SK-N-MC (cell line): ENCODE measurements around the gene SGMS2.

ENCODE experiments used
- DNase-seq: peaks from one replicate; pipeline ENCODE4 v3.0.0-alpha.2; 2011; ENCODE audit warnings: low read depth, low spot score
- H3K27ac ChIP-seq: fragments of 200-600 bp; sonication (generic); 2 replicates; pipeline ENCODE4 v1.5.1; 2016; ENCODE audit warnings: mixed run types
- H3K36me3 ChIP-seq: fragments of 200-600 bp; sonication (generic); 2 replicates; pipeline ENCODE4 v1.6.1; 2017; ENCODE audit warnings: antibody characterized with exemption, low read length, mixed read lengths; ENCODE audit not compliant: insufficient read depth
- H3K4me3 ChIP-seq: fragments of 200-600 bp; sonication (generic); 2 replicates; pipeline ENCODE4 v1.5.1; 2016
- H3K9ac ChIP-seq: fragments of 200-600 bp; sonication (generic); 2 replicates; pipeline ENCODE4 v1.8.0; 2017; ENCODE audit warnings: mixed run types, mixed read lengths; ENCODE audit not compliant: insufficient read length
- H3K9me3 ChIP-seq: fragments of 200-600 bp; sonication (generic); 2 replicates; pipeline ENCODE4 v1.6.1; 2017; ENCODE audit warnings: low read depth, mild to moderate bottlenecking, antibody characterized with exemption, low read length, moderate library complexity, mixed read lengths
- EZH2 ChIP-seq: fragments of 200-600 bp; sonication (generic); IDR thresholded peaks from one replicate; pipeline ENCODE4 v1.6.1; 2017; ENCODE audit warnings: antibody characterized with exemption
- FOXP2 ChIP-seq: optimal IDR thresholded peaks from 2 replicates; pipeline ENCODE3; 2011; ENCODE audit warnings: mild to moderate bottlenecking, moderate library complexity; ENCODE audit not compliant: insufficient read depth; ENCODE audit errors: extremely low read length, control extremely low read depth
- POLR2AphosphoS5 ChIP-seq: IDR thresholded peaks from 2 replicates; pipeline ENCODE4 v1.6.1; 2012; ENCODE audit warnings: mild to moderate bottlenecking, low read depth, low read length, borderline replicate concordance

SGMS2 gene

GRCh38 chr4:107893171-107894137, 68.7 kb downstream of the SGMS2 start:
- Histone ChIP-seq H3K9ac (no peak overlapping the region), H3K27ac (no peak overlapping the region), H3K36me3 (no peaks in the 10 kb centered on the region), H3K9me3 (no peaks in the 10 kb centered on the region), H3K4me3 (no peak overlapping the region)
- no peak for DNase-seq
- TF ChIP-seq FOXP2 (no peak), POLR2AphosphoS5 (no peak), EZH2 (no peak)

- no peak overlapping the region for H3K4me3 ChIP-seq
- H3K9ac ChIP-seq = no peak overlapping the region
- no peaks in the 10 kb centered on the region for H3K36me3 ChIP-seq
- no peaks in the 10 kb centered on the region for H3K9me3 ChIP-seq
- no peak overlapping the region for H3K27ac ChIP-seq
- DNase-seq = no peak
- TF ChIP-seq POLR2AphosphoS5 (no peak), EZH2 (no peak), FOXP2 (no peak)
These were observed 69.4 kb downstream of the SGMS2 start for GRCh38 chr4:107894138-107894603.

- no peaks in the 10 kb centered on the region for H3K36me3 ChIP-seq
- H3K4me3 ChIP-seq = no peak overlapping the region
- H3K9ac ChIP-seq = no peak overlapping the region
- no peak for DNase-seq
- no peaks in the 10 kb centered on the region for H3K9me3 ChIP-seq
- no peak overlapping the region for H3K27ac ChIP-seq
- TF ChIP-seq EZH2 (no peak), POLR2AphosphoS5 (no peak), FOXP2 (no peak)
These were observed 71.5 kb downstream of the SGMS2 start for GRCh38 chr4:107896158-107896645.

- no peaks in the 10 kb centered on the region for H3K36me3 ChIP-seq
- H3K27ac ChIP-seq = no peak overlapping the region
- no peak overlapping the region for H3K9ac ChIP-seq
- TF ChIP-seq POLR2AphosphoS5 (no peak), FOXP2 (no peak), EZH2 (no peak)
- no peak for DNase-seq
- no peaks in the 10 kb centered on the region for H3K9me3 ChIP-seq
- H3K4me3 ChIP-seq = no peak overlapping the region
These were observed 71.9 kb downstream of the SGMS2 start for GRCh38 chr4:107896646-107897045.

- Histone ChIP-seq H3K9ac (no peak overlapping the region), H3K27ac (no peak overlapping the region), H3K36me3 (no peaks in the 10 kb centered on the region), H3K9me3 (no peaks in the 10 kb centered on the region), H3K4me3 (no peak overlapping the region)
- no peak for DNase-seq
- TF ChIP-seq POLR2AphosphoS5 (no peak), EZH2 (no peak), FOXP2 (no peak)
These were observed 73.1 kb downstream of the SGMS2 start for GRCh38 chr4:107897823-107898222.

GRCh38 chr4:107900067-107900466, 75.3 kb downstream of the SGMS2 start:
- no peaks in the 10 kb centered on the region for H3K9me3 ChIP-seq
- TF ChIP-seq POLR2AphosphoS5 = no peak
- no peak for TF ChIP-seq EZH2
- TF ChIP-seq FOXP2 = no peak
- DNase-seq = no peak
- no peak overlapping the region for H3K4me3 ChIP-seq
- no peaks in the 10 kb centered on the region for H3K36me3 ChIP-seq
- H3K9ac ChIP-seq = no peak overlapping the region
- no peak overlapping the region for H3K27ac ChIP-seq

- DNase-seq = no peak
- Histone ChIP-seq H3K4me3 (no peak overlapping the region), H3K9ac (no peak overlapping the region), H3K9me3 (no peaks in the 10 kb centered on the region), H3K36me3 (no peaks in the 10 kb centered on the region), H3K27ac (no peak overlapping the region)
- TF ChIP-seq FOXP2 = no peak
- TF ChIP-seq EZH2 = no peak
- no peak for TF ChIP-seq POLR2AphosphoS5
These were observed 75.8 kb downstream of the SGMS2 start for GRCh38 chr4:107900508-107900907.

GRCh38 chr4:107901213-107901934, 76.6 kb downstream of the SGMS2 start:
- TF ChIP-seq EZH2 (no peak), FOXP2 (no peak), POLR2AphosphoS5 (no peak)
- Histone ChIP-seq H3K9me3 (no peaks in the 10 kb centered on the region), H3K4me3 (no peak overlapping the region), H3K36me3 (no peaks in the 10 kb centered on the region), H3K27ac (no peak overlapping the region), H3K9ac (no peak overlapping the region)
- DNase-seq = no peak
